ENCODE measurements around the gene ZNF888.
"Not testable (repeated sequence)": the region's sequence is repeated elsewhere in the genome, so short reads cannot be mapped to it uniquely, and the experiment has no call there.

Gene ZNF888

GRCh38 chr19:52922841-52923777, at the start of gene ZNF888:
ZNF888 (minus strand) TSS chr19:52923428; CDS start chr19:52917873, 5,555 bp downstream.
- DNase-seq, result peak; percentile 82

- DNase-seq, result no peak
Measured at GRCh38 chr19:52967772-52968171, 44.5 kb upstream of the ZNF888 start.

- peak; percentile 18 to 25 for DNase-seq
Measured at GRCh38 chr19:52963247-52963618, 40.0 kb upstream of the ZNF888 start.

GRCh38 chr19:52962394-52963246, 39.4 kb upstream of the ZNF888 start, which contains the start of gene ZNF816:
ZNF816 (minus strand) TSS chr19:52962881; CDS start chr19:52956089, 6,792 bp downstream.
- peak; percentile 99 for DNase-seq

- DNase-seq, result no peak
Measured at GRCh38 chr19:52961981-52962380, 38.8 kb upstream of the ZNF888 start.

- no peak for DNase-seq
Measured at GRCh38 chr19:52959613-52960295, 36.5 kb upstream of the ZNF888 start.

GRCh38 chr19:52957591-52957990, 34.4 kb upstream of the ZNF888 start:
- DNase-seq, result no peak

- DNase-seq, result no peak
Measured at GRCh38 chr19:52956917-52957316, 33.7 kb upstream of the ZNF888 start.

GRCh38 chr19:52949422-52949821, 26.2 kb upstream of the ZNF888 start:
- no peak for DNase-seq

- no peak for DNase-seq
Measured at GRCh38 chr19:52948025-52948770, 25.0 kb upstream of the ZNF888 start.

GRCh38 chr19:52946322-52947310, 23.4 kb upstream of the ZNF888 start:
- DNase-seq, result peak in 1 of 2 donors; percentile 2

GRCh38 chr19:52945652-52946321, 22.6 kb upstream of the ZNF888 start:
- DNase-seq, result no peak

- DNase-seq, result not testable (repeated sequence)
Measured at GRCh38 chr19:52944703-52945493, 21.7 kb upstream of the ZNF888 start.

GRCh38 chr19:52943884-52944643, 20.8 kb upstream of the ZNF888 start:
- DNase-seq, result no peak

GRCh38 chr19:52943134-52943883, 20.1 kb upstream of the ZNF888 start:
- DNase-seq, result no peak

- DNase-seq, result peak; percentile 92
Measured at GRCh38 chr19:52942386-52943133, 19.3 kb upstream of the ZNF888 start.

GRCh38 chr19:52941941-52942385, 18.7 kb upstream of the ZNF888 start:
- DNase-seq, result peak; percentile 21 to 25
